DOHH2 (cell line): ENCODE data around the gene EME2.

Experiments
- CTCF ChIP-seq: fragments of 200-600 bp; sonication (generic); IDR thresholded peaks from one replicate; pipeline ENCODE4 v1.5.1; 2014; ENCODE audit warnings: antibody characterized with exemption, mild to moderate bottlenecking, low read depth, low read length; ENCODE audit not compliant: poor library complexity, severe bottlenecking
- EZH2phosphoT487 ChIP-seq: fragments of 200-600 bp; sonication (generic); IDR thresholded peaks from 2 replicates; pipeline ENCODE4 v1.6.1; 2017; ENCODE audit warnings: borderline replicate concordance, mild to moderate bottlenecking, antibody characterized with exemption, low read length, moderate library complexity, mixed read lengths

- TF ChIP-seq CTCF: no peak
- TF ChIP-seq EZH2phosphoT487: no peak
Observed at GRCh38 chr16:1768061-1768766, 4.4 kb upstream of the EME2 start.
